ENCODE measurements around the gene MLLT10.

GRCh38 chr10:21547246-21547645 lies 13.2 kb downstream of the MLLT10 start:
- TF ChIP-seq GATA3 (IDR thresholded peaks at IDR 0.05; ENCODE audit: low read depth, low read length): no peak
- no peak for TF ChIP-seq GATA2 (IDR thresholded peaks at IDR 0.05; ENCODE audit: low read depth, low read length)

Measured in SH-SY5Y (cell line).